T-helper 1 cell treated with Interleukin-12 subunit alpha and Interleukin-12 subunit beta and Interleukin-4 antibody, amounts not matched to agents 30 μg/mL and 1 μg/mL, for 36 hours (primary cell): ENCODE results near the gene ATP13A2.

Source experiments
- H3K27ac Mint-ChIP-seq: one replicate; pipeline ENCODE4 v1.8.0; 2021; ENCODE audit warnings: mild to moderate bottlenecking, mixed read lengths
- H3K27me3 Mint-ChIP-seq: one replicate; pipeline ENCODE4 v1.8.0; 2021; ENCODE audit warnings: low read depth, mixed read lengths
- H3K36me3 Mint-ChIP-seq: one replicate; pipeline ENCODE4 v1.8.0; 2021; ENCODE audit warnings: low read depth, mixed read lengths
- H3K4me1 Mint-ChIP-seq: one replicate; pipeline ENCODE4 v1.8.0; 2021; ENCODE audit warnings: low read depth, mixed read lengths
- H3K4me3 Mint-ChIP-seq: one replicate; pipeline ENCODE4 v1.8.0; 2021; ENCODE audit warnings: mild to moderate bottlenecking, moderate library complexity, mixed read lengths
- H3K9me3 Mint-ChIP-seq: one replicate; pipeline ENCODE4 v1.8.0; 2021; ENCODE audit warnings: mixed read lengths

Gene ATP13A2

GRCh38 chr1:17018849-17019248 is 7.1 kb upstream of the ATP13A2 start:
- Mint-ChIP-seq H3K27ac (peak overlapping the region; percentile 29), H3K4me3 (no peak overlapping the region), H3K4me1 (peaks cover 15% of the 10 kb centered on the region), H3K36me3 (peaks cover 31% of the 10 kb centered on the region), H3K27me3 (no peaks in the 10 kb centered on the region), H3K9me3 (no peaks in the 10 kb centered on the region)

DNA sequence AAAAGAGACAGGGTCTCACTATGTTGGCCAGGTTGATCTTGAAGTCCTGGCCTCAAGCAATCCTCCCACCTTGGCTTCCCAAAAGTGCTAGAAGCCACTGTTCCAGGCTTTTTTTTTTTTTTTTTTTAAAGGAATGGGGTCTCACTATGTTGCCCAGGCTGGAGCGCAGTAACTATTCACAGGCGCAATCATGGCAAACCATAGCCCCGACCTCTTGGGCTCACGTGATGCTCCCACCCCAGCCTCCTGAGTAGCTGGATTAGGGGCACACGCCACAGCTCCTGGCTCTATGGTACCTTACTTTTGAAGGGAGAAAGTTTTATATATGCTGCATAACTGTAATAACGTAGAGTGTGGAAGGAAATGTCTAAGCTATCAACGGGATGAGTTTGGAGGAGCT is 5.7 kb upstream of the ATP13A2 start:
- Mint-ChIP-seq H3K4me3 (no peak overlapping the region), H3K36me3 (peaks cover 25% of the 10 kb centered on the region), H3K27me3 (no peaks in the 10 kb centered on the region), H3K27ac (no peak overlapping the region), H3K4me1 (peaks cover 15% of the 10 kb centered on the region), H3K9me3 (no peaks in the 10 kb centered on the region)

- no peak overlapping the region for H3K27ac Mint-ChIP-seq
- peaks cover 21% of the 10 kb centered on the region for H3K4me1 Mint-ChIP-seq
- H3K27me3 Mint-ChIP-seq = no peaks in the 10 kb centered on the region
- H3K36me3 Mint-ChIP-seq = peaks cover 17% of the 10 kb centered on the region
- H3K9me3 Mint-ChIP-seq = no peaks in the 10 kb centered on the region
- H3K4me3 Mint-ChIP-seq = no peak overlapping the region
Observed at GRCh38 chr1:17016317-17016661, 4.6 kb upstream of the ATP13A2 start.

DNA sequence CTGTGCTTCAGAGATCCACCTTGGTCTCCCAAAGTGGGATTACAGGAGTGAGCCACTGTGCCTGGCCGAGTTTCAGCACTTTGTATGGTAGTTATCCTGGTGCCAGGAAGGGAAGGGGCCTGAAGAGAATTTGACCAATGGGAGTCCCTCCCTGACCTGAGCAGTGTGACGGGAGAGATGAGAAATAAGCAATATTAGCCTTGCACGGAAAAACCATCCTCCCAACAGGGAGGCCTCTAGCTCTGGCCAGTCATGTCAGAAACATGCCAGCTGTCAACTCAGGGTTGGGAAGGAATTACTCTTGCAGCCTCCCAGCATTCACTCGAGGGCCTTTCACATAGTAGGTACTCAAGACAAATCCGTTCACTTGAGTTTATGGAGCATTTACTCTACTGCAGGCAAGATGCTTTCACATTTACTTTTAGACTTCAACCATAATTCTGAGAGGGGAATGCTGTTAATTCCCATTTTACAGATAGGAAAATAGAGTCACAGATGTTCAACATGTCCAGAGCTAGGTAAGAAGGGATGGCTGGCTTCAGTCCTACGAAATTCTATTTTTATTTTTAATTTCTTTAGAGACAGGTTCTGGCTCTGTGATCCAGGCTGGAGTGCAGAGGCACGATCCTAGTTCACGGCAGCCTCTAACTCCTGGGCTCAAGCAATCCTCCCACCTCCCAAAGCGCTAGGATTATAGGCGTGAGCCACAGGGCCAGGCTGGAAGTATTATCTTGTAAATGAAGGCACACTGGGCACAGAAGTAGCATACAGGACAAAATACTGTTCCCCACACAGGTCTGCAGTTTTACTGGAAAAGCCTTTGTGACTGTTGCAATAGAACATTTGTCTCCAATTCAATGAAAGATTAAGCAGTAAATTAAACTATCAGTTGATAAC is 3.2 kb upstream of the ATP13A2 start:
- Mint-ChIP-seq H3K36me3 (peaks cover 12% of the 10 kb centered on the region), H3K27ac (no peak overlapping the region), H3K4me3 (no peak overlapping the region), H3K4me1 (peaks cover 31% of the 10 kb centered on the region), H3K9me3 (no peaks in the 10 kb centered on the region), H3K27me3 (no peaks in the 10 kb centered on the region)

DNA sequence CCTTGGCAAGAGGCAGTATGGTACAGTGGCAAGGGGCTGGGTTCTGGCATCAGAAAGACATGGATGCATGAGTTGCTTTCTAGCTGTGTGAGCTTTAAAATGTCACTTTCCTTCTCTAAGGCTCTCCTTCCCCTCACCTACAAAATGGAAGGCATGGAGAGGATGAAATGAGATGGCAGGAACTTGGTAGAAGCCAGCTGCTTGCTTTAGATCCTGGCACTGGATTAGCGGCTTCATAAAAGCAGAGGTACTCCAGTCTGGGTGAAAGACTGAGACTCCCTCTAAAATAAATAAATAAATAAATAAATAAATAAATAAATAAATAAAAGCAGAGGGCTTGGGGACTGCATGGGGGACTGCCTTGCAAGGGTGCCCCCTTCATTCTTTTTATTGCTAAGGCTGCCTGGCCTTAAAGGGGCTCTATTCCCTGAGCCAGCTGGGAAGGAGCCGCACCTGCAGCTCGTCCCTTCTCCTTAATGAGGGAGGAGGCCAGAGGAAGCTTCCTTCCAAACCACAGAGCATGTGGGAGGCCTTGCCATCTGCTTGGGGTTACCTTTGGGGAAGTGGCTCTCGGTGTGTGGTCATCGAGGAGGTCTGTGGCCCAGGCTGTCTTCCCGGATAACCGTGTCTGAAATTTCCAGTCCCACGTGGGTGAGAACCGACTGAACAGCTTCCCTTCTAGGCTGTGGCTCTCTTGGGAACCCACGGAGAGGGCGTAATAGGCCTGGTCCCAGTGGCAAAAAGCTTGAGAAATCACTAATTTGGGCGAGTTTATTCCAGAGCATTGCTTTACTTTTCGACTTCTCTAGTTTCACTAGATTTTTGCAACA is 2.0 kb upstream of the ATP13A2 start:
- Mint-ChIP-seq H3K4me1 (peaks cover 25% of the 10 kb centered on the region), H3K4me3 (no peak overlapping the region), H3K36me3 (peaks cover under 1% of the 10 kb centered on the region), H3K27ac (no peak overlapping the region), H3K27me3 (no peaks in the 10 kb centered on the region), H3K9me3 (no peaks in the 10 kb centered on the region)

GRCh38 chr1:17012775-17013490 is 1.2 kb upstream of the ATP13A2 start:
- no peaks in the 10 kb centered on the region for H3K27me3 Mint-ChIP-seq

DNA sequence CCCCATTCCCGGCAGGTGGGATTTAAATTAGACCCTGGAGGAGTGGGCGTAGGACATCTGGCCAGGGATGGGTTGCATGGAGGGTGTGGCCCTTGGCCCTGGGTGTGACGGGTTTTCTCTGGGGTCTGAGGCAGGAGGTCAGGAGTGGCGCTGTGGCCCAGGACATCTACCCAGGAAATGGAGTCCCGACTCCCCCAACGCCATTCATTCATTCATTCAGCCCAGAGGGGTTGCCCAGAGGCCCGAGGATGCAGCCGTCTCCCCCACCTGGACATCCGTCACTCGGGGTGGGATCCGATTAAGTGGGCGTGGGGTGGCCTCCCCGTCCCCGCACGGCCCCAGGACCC is 663 bp downstream of the ATP13A2 start:
- Mint-ChIP-seq H3K27me3 (no peaks in the 10 kb centered on the region), H3K36me3 (no peaks in the 10 kb centered on the region), H3K4me1 (peaks cover 24% of the 10 kb centered on the region), H3K9me3 (no peaks in the 10 kb centered on the region), H3K4me3 (peak overlapping the region; percentile 84), H3K27ac (peak overlapping the region; percentile 76)

More at GRCh38 chr1:17012775-17013490, 1.2 kb upstream of the ATP13A2 start:
- H3K27ac Mint-ChIP-seq = no peak overlapping the region
- H3K4me1 Mint-ChIP-seq = peaks cover 24% of the 10 kb centered on the region
- H3K9me3 Mint-ChIP-seq = no peaks in the 10 kb centered on the region
- no peaks in the 10 kb centered on the region for H3K36me3 Mint-ChIP-seq
- no peak overlapping the region for H3K4me3 Mint-ChIP-seq

- H3K9me3 Mint-ChIP-seq = no peaks in the 10 kb centered on the region
- H3K27me3 Mint-ChIP-seq = no peaks in the 10 kb centered on the region
- H3K27ac Mint-ChIP-seq = no peak overlapping the region
- H3K36me3 Mint-ChIP-seq = no peaks in the 10 kb centered on the region
- no peak overlapping the region for H3K4me3 Mint-ChIP-seq
- peaks cover 24% of the 10 kb centered on the region for H3K4me1 Mint-ChIP-seq
Observed at GRCh38 chr1:17009706-17010105, 2.0 kb downstream of the ATP13A2 start.

GRCh38 chr1:17008208-17008855 is 3.4 kb downstream of the ATP13A2 start:
- Mint-ChIP-seq H3K9me3 (no peaks in the 10 kb centered on the region), H3K4me3 (no peak overlapping the region), H3K36me3 (peaks cover 5% of the 10 kb centered on the region), H3K4me1 (peaks cover 22% of the 10 kb centered on the region), H3K27me3 (no peaks in the 10 kb centered on the region), H3K27ac (no peak overlapping the region)

DNA sequence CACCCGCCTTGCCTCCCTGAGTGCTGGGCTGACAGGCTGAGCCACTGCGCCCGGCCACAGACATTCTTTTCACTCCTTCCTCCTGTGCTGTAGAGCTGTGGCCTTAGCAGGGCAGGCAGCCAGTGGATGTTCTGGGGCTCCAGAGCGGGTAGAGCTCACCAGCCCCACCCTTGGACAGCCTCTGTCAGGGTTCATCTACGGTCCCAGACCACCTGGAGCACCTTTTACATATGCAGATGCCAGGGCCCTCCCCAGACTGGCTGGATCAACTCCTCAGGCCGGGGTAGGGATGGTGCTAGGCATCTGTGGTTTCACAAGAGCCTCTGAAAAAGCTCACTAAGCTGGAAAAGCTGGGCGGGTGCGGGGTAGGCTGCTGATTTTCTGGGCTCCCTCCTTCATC is 4.6 kb downstream of the ATP13A2 start:
- Mint-ChIP-seq H3K9me3 (no peaks in the 10 kb centered on the region), H3K36me3 (peaks cover 5% of the 10 kb centered on the region), H3K27me3 (no peaks in the 10 kb centered on the region), H3K4me3 (no peak overlapping the region), H3K4me1 (peaks cover 16% of the 10 kb centered on the region), H3K27ac (no peak overlapping the region)

GRCh38 chr1:17005365-17005740 is 6.4 kb downstream of the ATP13A2 start:
- H3K27ac Mint-ChIP-seq = no peak overlapping the region
- peaks cover 5% of the 10 kb centered on the region for H3K36me3 Mint-ChIP-seq
- H3K27me3 Mint-ChIP-seq = no peaks in the 10 kb centered on the region
- peaks cover 6% of the 10 kb centered on the region for H3K4me1 Mint-ChIP-seq
- H3K4me3 Mint-ChIP-seq = no peak overlapping the region
- no peaks in the 10 kb centered on the region for H3K9me3 Mint-ChIP-seq

DNA sequence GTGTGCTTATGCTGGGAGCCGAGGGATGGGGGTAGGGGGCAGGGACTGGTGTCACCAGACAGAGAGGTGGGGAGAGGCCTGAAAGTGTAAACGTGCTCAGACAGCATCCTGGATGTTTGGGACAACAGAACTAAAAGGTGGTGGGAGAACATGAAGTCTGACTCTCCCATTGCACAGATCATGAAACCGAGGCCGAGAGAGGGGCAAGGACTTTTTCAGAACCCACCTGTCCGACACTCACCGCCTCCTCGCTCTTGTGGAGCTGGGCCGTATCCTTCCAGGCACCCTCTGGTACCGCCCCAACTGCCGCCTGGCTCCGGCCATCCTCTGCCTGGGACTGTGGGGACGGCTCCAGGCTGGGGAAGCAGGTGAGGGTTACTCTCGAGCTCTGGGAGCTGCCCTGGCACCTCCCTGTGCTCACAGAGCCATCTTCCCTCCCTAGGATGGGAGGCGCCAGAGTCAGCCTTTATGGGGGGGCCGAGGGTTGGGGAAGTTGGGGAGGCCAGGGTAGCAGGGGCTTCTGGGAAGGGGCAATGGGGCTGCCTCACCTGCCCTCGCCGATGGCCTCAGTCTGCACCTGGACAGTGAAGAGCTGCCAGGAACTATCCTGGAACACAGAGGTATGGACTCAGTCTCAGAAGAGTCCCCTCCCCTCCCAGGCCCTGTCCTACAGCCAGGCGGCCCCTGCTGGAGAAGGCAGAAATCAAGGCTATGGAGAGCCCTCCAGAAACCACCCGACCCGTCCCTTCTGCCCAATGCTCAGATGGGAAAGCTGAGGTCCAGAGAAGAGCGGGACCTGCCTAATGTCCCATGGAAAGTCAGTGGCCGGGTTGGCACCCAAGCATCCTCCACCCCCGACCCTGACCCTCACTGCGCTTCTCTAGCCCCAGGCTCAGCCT is 7.0 kb downstream of the ATP13A2 start:
- no peak overlapping the region for H3K4me3 Mint-ChIP-seq
- no peaks in the 10 kb centered on the region for H3K9me3 Mint-ChIP-seq
- peaks cover 2% of the 10 kb centered on the region for H3K4me1 Mint-ChIP-seq
- no peak overlapping the region for H3K27ac Mint-ChIP-seq
- H3K36me3 Mint-ChIP-seq = peaks cover 5% of the 10 kb centered on the region
- no peaks in the 10 kb centered on the region for H3K27me3 Mint-ChIP-seq

GRCh38 chr1:17002524-17002902 is 9.2 kb downstream of the ATP13A2 start:
- no peak overlapping the region for H3K4me3 Mint-ChIP-seq
- H3K4me1 Mint-ChIP-seq = no peaks in the 10 kb centered on the region
- H3K27me3 Mint-ChIP-seq = no peaks in the 10 kb centered on the region
- H3K9me3 Mint-ChIP-seq = no peaks in the 10 kb centered on the region
- H3K36me3 Mint-ChIP-seq = peaks cover 10% of the 10 kb centered on the region
- no peak overlapping the region for H3K27ac Mint-ChIP-seq
